B cell (primary cell): ENCODE measurements around the gene SLC38A5. TPM values are rescaled to one million over a fixed set of nuclear protein-coding genes. Genes with fewer than 3 reads are reported as not detected.

Experiments
- ATAC-seq: fragments of 200-7000 bp; cut with Tn5 transposase; one replicate; pipeline ENCODE4 v1.10.0; 2021; ENCODE audit warnings: low read depth, mild to moderate bottlenecking, moderate number of reproducible peaks, moderate library complexity
- CTCF ChIA-PET: fragments of 350-600 bp; sonication (Branson Sonifier 250); formaldehyde crosslinking; loops from one replicate; lab custom pipeline; 2021; ENCODE audit warnings: antibody characterized with exemption, inconsistent platforms; lab: Charles Lee
- POLR2A ChIA-PET: fragments of 350-600 bp; sonication (Branson Sonifier 250); formaldehyde crosslinking; loops from one replicate; lab custom pipeline; 2021; ENCODE audit warnings: antibody characterized with exemption; lab: Charles Lee
- DNase-seq: peaks from one replicate; pipeline ENCODE4 v3.0.0; 2013
- H2AFZ ChIP-seq: 2 replicates; pipeline ENCODE4 v1.6.1; 2012; ENCODE audit warnings: mild to moderate bottlenecking, low read depth, low read length; ENCODE audit not compliant: insufficient read depth, poor library complexity, severe bottlenecking
- H3K27ac ChIP-seq, 2 donors: 1 replicate in 1 of 2; 2 replicates in 1 of 2; pipeline ENCODE4 v1.5.1; 2012 to 2013; ENCODE audit warnings: low read length in 2 of 2, mild to moderate bottlenecking in 2 of 2, moderate library complexity in 1 of 2
- H3K27me3 ChIP-seq, 4 experiments: fragments of 200-600 bp in 1 of 4; sonication (generic) in 1 of 4; replicated peaks in 1 of 4; 1 replicate in 2 of 4; 2 replicates in 2 of 4; pipeline versions ENCODE4 v1.6.1 to v1.7.0; 2013 to 2016; ENCODE audit warnings: low read length in 3 of 4, mild to moderate bottlenecking in 2 of 4, mixed read lengths in 1 of 4, moderate library complexity in 1 of 4; ENCODE audit not compliant: insufficient read depth in 4 of 4, control insufficient read depth in 3 of 4; ENCODE audit errors: control extremely low read depth in 1 of 4
- H3K36me3 ChIP-seq, 2 experiments: replicated peaks in 1 of 2; 1 replicate in 1 of 2; 2 replicates in 1 of 2; pipeline versions ENCODE4 v1.6.1 to v1.7.1; 2013; ENCODE audit warnings: low read length in 1 of 2; ENCODE audit not compliant: insufficient read depth in 2 of 2, control insufficient read depth in 1 of 2; ENCODE audit errors: control extremely low read depth in 1 of 2, extremely low read depth in 1 of 2
- H3K4me1 ChIP-seq, 2 donors: fragments of 200-600 bp in 1 of 2; sonication (generic) in 1 of 2; 1 replicate in 1 of 2; 2 replicates in 1 of 2; pipeline versions ENCODE4 v1.5.1 to v1.6.1; 2013 to 2017; ENCODE audit warnings: low read length in 2 of 2; ENCODE audit not compliant: control insufficient read depth in 2 of 2, insufficient read depth in 2 of 2
- H3K4me2 ChIP-seq: replicated peaks from 2 replicates; pipeline ENCODE3; 2012; ENCODE audit warnings: mild to moderate bottlenecking, low read depth, low read length; ENCODE audit not compliant: poor library complexity, severe bottlenecking
- H3K4me3 ChIP-seq, 5 experiments: fragments of 200-600 bp in 1 of 5; sonication (generic) in 1 of 5; 1 replicate in 3 of 5; 2 replicates in 2 of 5; pipeline versions ENCODE4 v1.5.1 to v1.7.0; 2011 to 2016; ENCODE audit warnings: low read length in 4 of 5, mild to moderate bottlenecking in 4 of 5, low read depth in 2 of 5, control low read depth in 1 of 5, moderate library complexity in 1 of 5; ENCODE audit not compliant: insufficient read depth in 1 of 5; ENCODE audit errors: control extremely low read depth in 1 of 5, extremely low read depth in 1 of 5
- H3K79me2 ChIP-seq: fragments of 200-600 bp; sonication (generic); one replicate; pipeline ENCODE4 v1.6.0; 2016; ENCODE audit warnings: low read length; ENCODE audit not compliant: control insufficient read depth, insufficient read depth
- H3K9ac ChIP-seq: fragments of 200-600 bp; sonication (generic); 2 replicates; pipeline ENCODE4 v1.6.1; 2017; ENCODE audit warnings: mild to moderate bottlenecking, low read length, moderate library complexity
- H3K9me3 ChIP-seq, 3 donors: one replicate each; pipeline versions ENCODE4 v1.6.1 to v1.7.1; 2013; ENCODE audit warnings: low read length in 2 of 3; ENCODE audit not compliant: control insufficient read depth in 2 of 3, insufficient read depth in 1 of 3; ENCODE audit errors: control extremely low read depth in 1 of 3
- H4K20me1 ChIP-seq: 2 replicates; pipeline ENCODE4 v1.6.0; 2012; ENCODE audit warnings: mild to moderate bottlenecking, low read length; ENCODE audit not compliant: insufficient read depth, control insufficient read depth, poor library complexity, severe bottlenecking
- H3K27ac Mint-ChIP-seq: one replicate; pipeline ENCODE4 v1.8.0; 2021; ENCODE audit warnings: mixed read lengths
- H3K27me3 Mint-ChIP-seq: one replicate; pipeline ENCODE4 v1.8.0; 2021; ENCODE audit warnings: mixed read lengths
- H3K4me1 Mint-ChIP-seq: one replicate; pipeline ENCODE4 v1.8.0; 2021; ENCODE audit warnings: mixed read lengths
- H3K4me3 Mint-ChIP-seq: one replicate; pipeline ENCODE4 v1.8.0; 2021; ENCODE audit warnings: mixed read lengths
- H3K9me3 Mint-ChIP-seq: one replicate; pipeline ENCODE4 v1.8.0; 2022; ENCODE audit warnings: mixed read lengths; ENCODE audit not compliant: insufficient read depth
- CTCF ChIP-seq: fragments of 200-600 bp; IDR thresholded peaks from one replicate; pipeline ENCODE4 v1.8.0; 2022; ENCODE audit warnings: antibody characterized with exemption, mild to moderate bottlenecking
- EZH2 ChIP-seq: IDR thresholded peaks from 2 replicates; pipeline ENCODE4 v1.6.1; 2012; ENCODE audit warnings: borderline replicate concordance, low read depth, mild to moderate bottlenecking, moderate library complexity, low read length; ENCODE audit not compliant: insufficient read depth, poor library complexity, severe bottlenecking
- WGBS: methylation state at CpG from one replicate; pipeline ENCODE4 v1.1.5; 2013; ENCODE audit warnings: missing lambda C conversion rate; ENCODE audit not compliant: insufficient coverage; 5-methylcytosine and 5-hydroxymethylcytosine counted together
- intact Hi-C: fragments of 100-400 bp; cut with micrococcal nuclease; formaldehyde crosslinking; loops from one replicate; pipeline ENCODE4 v1.10.0; 2022
- polyA plus RNA-seq: library from polyadenylated mRNA; depleted of rRNA; stranded (reverse); fragments of >200 nt; gene quantifications from 2 replicates; pipeline ENCODE4 v1.2.3, GENCODE V29; 2012
- total RNA-seq, 2 donors: library from RNA; stranded (reverse); fragments of 120-200 nt in 1 of 2; gene quantifications; 1 replicate in 1 of 2; 2 replicates in 1 of 2; pipeline versions ENCODE4 v1.2.3 to v1.2.4, GENCODE V29; 2013 to 2022

The SLC38A5 gene
- total and polyA plus RNA-seq, 2 donors (not counting 1 experiment from before 2014, with no cell fraction given): 14.8 to 21.6 TPM

GRCh38 chrX:48493890-48494364 lies 23.9 kb upstream of the SLC38A5 start:
- Histone ChIP-seq H3K79me2 (no peaks in the 10 kb centered on the region), H2AFZ (no peak overlapping the region), H3K4me2 (no peak overlapping the region), H3K27me3 (peaks cover 0 to 2% (median 0%) of the 10 kb centered on the region in 4 experiments), H3K4me3 (no peak overlapping the region), H3K9ac (no peak overlapping the region), H3K27ac (no peak overlapping the region), H3K36me3 (no peaks in the 10 kb centered on the region), H4K20me1 (no peaks in the 10 kb centered on the region), H3K9me3 (no peaks in the 10 kb centered on the region), H3K4me1 (no peaks in the 10 kb centered on the region)
- Mint-ChIP-seq H3K27ac (no peak overlapping the region), H3K4me3 (no peak overlapping the region), H3K4me1 (no peaks in the 10 kb centered on the region), H3K9me3 (no peaks in the 10 kb centered on the region), H3K27me3 (peaks cover 4% of the 10 kb centered on the region)
- DNase-seq: no peak
- intact Hi-C loops: no loop called here
- no peak for TF ChIP-seq CTCF
- ATAC-seq: no peak
- WGBS: 75% methylated on average over 7 of the region's 10 CpGs
- POLR2A ChIA-PET: no interaction called here
- CTCF ChIA-PET: interaction anchor here (2.9 kb wide), 1 partner anchor 662 kb away, joined by 17 read pairs; no protein-coding TSS in a partner anchor

- ATAC-seq: no peak
- DNase-seq: no peak
- H3K9ac ChIP-seq: no peak overlapping the region
Measured at GRCh38 chrX:48492293-48492910, 22.3 kb upstream of the SLC38A5 start.

More at GRCh38 chrX:48492293-48492910, 22.3 kb upstream of the SLC38A5 start:
- 60% methylated on average over 2 of the region's 7 CpGs for WGBS
- intact Hi-C loops: no loop called here
- H3K4me3 ChIP-seq: no peak overlapping the region
- H3K9me3 ChIP-seq: no peaks in the 10 kb centered on the region
- Mint-ChIP-seq H3K27ac (no peak overlapping the region), H3K9me3 (no peaks in the 10 kb centered on the region), H3K4me1 (no peaks in the 10 kb centered on the region), H3K27me3 (no peaks in the 10 kb centered on the region), H3K4me3 (no peak overlapping the region)
- H3K27me3 ChIP-seq: peaks cover 0 to 2% (median 0%) of the 10 kb centered on the region in 4 experiments
- no peak overlapping the region for H3K4me2 ChIP-seq
- ChIA-PET POLR2A (no interaction called here), CTCF (no interaction called here)
- no peaks in the 10 kb centered on the region for H3K36me3 ChIP-seq
- no peaks in the 10 kb centered on the region for H3K4me1 ChIP-seq
- no peaks in the 10 kb centered on the region for H4K20me1 ChIP-seq
- TF ChIP-seq EZH2: no peak
- no peak for TF ChIP-seq CTCF
- H2AFZ ChIP-seq: no peak overlapping the region
- H3K27ac ChIP-seq: no peak overlapping the region
- no peaks in the 10 kb centered on the region for H3K79me2 ChIP-seq
